ENCODE measurements around the gene CCDC175.

Gene CCDC175

DNA sequence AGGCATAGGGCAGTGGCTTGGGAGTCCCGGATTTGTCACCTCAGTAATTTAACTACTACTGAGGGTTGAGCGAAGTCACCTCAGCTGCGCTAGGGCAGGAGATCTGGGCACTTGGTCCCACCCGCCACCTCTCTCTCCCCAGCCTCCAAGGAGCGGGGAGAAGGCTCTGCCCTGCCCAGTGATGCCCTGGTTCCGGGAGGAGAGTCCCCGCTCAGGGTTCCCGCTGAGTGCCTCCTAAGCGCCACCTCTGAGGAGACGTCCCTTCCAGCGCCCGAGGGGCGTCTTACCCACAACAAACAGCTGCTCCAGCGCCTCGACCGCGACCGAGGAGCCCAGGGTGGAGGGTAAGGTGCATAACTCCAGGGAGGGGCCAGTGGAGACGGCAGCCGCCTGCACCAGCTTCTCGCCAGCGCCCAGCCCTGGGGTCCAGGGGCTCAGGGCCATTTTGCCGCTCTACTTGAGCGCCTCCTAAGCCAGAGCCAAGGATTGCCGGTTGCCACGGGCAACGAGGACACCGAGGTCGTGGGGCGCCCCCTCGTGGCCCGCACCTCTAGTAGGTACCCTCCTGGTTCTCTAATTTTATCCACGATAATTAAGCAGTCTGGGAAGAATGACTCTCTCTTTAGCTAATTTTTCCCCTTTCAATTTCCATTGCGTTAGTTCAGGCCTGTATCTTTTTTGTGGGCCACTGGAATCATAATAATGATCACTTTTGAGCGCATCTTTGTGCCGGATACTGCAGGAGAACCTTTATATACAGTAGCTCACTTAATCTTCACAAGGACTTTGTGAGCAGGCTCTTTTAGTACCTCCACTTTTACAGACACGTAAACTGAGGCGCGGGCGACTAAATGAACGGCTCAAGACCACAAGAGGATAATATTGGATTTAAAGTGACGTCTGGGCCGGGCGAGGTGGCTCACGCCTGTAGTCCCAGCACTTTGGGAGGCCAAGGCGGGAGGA lies at the start of gene CCDC175:
CCDC175 (minus strand) TSS at position 481 of the 963 bp plus-strand sequence; CDS start at position 444, 37 bp downstream.
- peak; percentile 64 to 80 for DNase-seq (ENCODE audit: low read depth in 2 of 2)

DNA sequence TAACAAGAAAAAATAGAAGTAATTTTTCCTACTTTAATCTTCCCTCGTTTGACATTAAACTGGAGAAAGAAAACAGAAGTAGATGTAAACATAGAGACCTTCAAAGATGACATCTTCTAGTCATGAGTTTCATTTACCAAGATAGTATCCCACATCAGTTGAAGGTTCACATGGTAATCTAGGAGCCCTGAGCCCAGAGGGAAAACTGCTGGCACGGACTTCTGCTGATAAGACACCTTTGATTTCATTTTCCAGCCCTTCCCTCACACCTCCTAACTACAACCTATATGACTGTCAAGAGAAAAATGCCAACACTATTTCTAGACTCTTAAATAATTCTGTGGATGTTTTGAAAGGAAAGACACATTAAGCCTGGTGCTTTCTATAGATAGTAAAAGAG lies 46.0 kb upstream of the CCDC175 start:
- DNase-seq (ENCODE audit: low read depth in 2 of 2): no peak

DNA sequence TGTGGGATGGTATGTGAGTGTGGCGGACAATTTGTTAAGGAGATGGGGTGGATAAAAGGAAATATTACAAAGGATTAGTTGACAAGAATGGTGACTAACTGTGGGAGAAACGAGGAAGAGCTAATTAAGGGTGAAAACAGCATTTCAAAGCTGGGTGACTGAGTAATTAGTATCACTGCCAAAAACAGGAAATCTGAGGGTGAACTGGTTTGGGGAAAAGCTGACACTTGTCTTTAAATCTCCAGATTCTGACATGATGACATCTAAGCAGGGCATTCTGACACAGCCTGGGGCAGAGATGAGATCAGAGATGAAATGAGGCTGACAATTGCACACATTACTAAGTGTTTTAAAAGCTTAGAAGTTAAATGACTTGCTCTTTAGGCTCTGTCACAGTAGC lies 42.4 kb upstream of the CCDC175 start:
- no peak for DNase-seq (ENCODE audit: low read depth in 2 of 2)

DNA sequence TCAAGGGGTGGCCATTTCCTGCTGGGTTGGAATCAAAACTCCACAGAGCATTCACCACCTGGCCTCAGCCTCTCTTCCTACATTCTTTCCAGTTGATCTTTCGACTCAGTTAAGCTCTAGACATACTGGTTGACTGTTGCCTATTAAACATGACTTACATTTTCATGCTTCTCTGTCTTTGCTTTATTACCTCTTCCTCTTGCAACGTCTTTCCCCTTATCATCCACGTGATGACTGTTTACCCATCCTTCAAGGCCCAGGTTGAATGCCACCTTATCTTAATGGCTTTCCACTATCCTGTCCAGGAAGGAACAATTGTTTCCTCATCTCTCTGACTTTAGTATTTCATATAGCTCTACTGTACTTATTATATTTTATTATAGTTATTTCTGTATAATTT lies 24.4 kb upstream of the CCDC175 start:
- DNase-seq (ENCODE audit: low read depth in 2 of 2): no peak

DNA sequence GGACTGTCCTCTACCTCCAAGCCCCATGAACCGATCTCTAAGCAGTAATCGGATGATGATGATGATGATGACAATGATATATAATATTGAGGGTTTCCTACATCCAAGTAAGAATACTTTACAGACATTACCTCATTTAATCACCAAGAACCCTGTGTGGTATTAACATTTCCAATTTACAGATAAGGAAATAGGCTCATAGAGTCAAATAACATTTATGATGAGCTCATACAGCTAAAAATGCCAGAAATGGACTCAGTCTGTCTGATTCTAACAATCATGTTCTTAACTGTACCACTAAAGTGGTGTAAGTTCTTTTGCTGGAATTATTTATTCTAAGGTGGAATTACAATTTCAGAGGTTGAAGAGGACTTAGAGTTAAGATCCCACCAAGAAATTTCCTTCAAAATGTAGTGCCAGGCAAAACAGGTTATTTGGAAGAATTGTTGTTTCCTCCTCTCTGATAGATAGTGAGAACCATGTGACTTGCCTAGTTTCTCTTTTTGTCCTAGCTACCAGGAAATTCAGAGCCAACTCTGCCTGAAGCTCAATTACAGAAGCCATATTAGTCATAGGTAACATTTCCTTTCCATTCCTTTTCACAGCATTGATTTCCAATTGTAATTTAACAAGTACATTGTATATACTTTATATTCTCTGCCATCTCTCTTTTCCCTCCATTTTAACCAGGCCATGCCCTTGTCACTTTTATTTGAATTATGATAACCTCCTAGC lies 23.8 kb upstream of the CCDC175 start:
- no peak for DNase-seq (ENCODE audit: low read depth in 2 of 2)

DNA sequence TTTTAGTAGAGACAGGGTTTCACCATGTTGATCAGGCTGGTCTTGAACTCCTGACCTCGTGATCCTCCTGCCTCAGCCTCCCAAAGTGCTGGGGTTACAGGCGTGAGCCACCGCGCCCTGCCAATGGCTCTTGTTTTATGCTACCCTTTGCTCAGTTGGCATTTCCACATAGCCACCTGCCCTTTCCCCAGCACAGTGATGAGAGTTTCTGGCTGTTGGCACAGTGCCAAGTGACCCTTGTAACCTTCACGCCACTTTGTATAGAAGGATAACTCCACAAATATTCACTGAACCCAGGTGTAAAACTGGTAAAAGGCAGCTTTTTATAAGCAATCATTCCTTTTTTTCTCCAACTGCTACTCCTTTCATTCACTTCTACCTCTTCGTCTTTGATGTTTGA lies 18.5 kb upstream of the CCDC175 start:
- no peak for DNase-seq (ENCODE audit: low read depth in 2 of 2)

DNA sequence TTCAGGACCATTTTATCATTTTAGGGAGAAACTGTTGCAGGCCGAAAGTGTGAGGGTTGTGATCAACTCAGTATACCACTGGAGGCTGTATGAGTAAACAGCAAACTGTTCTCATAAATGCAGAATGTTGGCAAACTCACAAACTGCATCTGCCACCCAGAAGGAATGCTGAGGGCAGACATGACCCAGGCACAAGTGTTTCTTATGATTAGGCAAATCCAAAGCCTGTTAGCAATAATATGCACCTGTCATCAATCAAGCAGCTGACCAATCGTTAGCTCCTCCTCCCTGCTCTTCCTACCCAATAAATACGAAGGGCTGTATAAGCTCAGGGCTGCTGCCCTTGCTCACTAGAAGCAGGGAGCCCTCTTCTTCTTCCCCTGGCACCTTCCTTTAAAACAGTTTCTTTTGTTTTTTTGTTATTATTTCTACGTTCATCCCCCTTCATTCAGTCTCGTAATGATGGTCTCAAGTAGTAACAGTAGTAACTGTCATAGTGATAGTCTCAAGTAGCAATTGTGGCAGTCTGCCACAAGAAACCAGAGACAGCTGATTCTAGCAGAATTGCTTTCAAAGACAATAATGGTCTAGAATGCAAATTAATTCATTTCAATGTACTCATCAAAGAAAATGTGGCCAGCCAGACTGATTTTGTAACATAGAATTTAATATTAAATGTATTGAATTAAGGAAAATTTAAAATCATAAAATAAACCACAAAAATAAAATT lies 15.2 kb upstream of the CCDC175 start:
- no peak for DNase-seq (ENCODE audit: low read depth in 2 of 2)

DNA sequence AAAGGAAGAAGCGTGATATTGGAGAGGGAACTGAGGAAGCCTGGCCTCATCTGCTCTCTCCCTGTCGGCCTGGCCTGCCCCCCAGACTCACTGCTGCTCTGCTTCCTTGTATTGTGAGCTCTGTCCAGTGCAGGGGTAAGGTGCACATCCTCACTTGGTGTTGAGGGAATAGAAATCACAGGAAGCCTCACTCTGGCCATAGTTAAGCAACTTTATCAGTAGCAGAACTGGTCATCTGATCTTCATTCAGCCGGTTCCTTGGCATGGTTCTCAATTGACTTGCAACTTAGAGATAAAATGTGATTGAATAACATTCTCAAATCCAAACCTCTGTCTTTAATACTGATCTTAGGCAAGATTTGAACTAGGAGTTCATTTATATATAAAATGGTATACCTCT lies 11.5 kb upstream of the CCDC175 start:
- DNase-seq (ENCODE audit: low read depth in 2 of 2): no peak

DNA sequence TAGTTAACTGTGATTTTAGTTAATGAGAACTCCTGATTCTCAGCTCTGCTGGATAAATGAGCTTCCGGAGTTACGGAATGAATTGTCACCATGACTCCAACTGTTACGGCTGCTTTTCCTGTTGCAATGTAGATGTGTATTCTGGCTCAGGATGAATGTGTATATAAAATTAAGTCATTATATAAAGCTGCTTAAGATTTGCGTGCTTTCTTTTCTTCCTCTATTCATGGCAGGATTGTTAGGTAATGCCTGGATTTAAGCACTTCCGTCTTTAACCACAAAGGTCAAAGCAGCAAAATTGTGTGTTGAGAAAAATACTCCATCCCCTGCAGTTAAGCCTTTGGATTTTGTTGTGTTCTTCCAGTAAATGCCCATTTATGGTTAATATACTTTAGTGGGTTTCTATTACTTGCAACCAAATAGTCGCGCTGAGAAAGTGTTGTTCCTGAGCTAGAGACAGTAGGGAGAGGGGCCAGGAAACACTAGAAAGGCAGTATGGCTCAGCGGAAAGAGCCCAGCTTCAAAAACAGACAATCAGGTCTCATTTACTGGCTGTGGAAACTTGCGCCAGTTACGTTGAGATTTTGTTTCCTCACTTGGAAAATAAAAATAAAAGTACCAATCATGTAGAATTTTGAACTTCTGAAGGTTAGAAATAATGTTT lies 9.4 kb upstream of the CCDC175 start:
- no peak for DNase-seq (ENCODE audit: low read depth in 2 of 2)

DNA sequence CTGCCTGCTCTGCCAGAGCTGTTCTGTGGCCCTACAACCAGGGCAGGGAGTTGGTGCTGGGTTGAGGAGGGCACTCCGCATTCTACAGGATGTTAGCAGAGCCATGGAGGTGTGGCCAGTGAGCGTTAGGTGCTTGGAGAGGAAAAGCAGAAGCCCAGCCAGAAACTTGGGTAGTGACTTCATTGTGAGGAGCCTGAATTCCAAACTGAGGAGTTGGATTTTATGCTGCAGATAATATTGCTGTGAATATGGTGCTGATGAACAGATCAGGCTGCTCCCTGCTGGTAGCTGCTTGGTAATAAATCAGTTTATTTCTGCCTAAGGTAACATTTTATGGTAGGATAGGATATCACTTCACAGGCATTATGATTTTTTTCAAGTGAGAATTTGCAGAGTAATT lies 7.1 kb upstream of the CCDC175 start:
- DNase-seq (ENCODE audit: low read depth in 2 of 2): no peak

DNA sequence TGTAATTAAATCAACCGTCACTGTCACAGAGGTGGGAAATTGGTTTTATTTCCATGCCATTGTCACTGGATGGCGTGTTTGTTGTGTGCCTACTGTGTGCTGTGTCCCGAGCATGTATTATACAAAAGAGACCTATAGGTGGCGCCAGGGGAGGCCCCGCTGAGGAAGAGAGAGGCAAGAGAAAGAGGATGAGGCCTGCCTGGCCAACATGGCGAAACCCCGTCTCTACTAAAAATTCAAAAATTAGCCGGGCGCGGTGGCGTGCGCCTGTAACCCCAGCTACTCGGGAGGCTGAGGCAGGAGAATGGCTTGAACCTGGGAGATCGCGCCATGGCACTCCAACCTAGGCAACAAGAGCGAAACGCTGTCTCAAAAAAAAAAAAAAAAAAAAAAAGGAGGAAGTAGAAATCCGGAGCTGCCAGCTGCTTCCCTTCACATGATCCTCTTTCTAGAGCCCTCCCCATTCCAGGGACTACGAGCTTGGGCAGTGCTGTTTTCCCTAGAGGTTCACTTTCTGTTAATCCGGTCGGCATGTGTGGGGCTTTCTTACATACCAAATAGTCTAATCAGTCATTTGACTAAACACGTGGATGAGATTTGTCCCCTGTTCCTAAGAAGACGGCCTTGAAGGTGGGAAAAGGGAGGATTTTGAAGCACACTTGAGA lies 6.4 kb upstream of the CCDC175 start:
- no peak for DNase-seq (ENCODE audit: low read depth in 2 of 2)

DNA sequence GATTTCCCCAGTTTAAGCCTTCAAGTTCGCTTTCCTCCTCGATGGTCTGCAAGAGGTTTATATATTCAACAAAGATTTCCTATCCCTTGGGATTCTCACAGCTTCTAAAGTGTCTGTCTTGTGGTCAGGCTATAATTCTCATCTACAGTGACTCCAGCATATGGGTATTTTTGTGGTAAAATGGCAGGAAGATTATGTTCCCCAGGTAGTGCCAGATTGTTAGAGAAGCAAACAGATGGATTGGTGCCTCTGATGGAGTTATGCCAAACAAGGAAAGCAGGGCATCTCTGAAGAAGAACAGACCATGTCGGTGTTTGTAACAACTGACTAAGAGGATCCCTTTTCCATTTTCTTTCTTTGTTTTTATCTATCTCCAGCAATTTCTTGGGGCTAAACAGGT lies 5.5 kb upstream of the CCDC175 start:
- DNase-seq (ENCODE audit: low read depth in 2 of 2): no peak

DNA sequence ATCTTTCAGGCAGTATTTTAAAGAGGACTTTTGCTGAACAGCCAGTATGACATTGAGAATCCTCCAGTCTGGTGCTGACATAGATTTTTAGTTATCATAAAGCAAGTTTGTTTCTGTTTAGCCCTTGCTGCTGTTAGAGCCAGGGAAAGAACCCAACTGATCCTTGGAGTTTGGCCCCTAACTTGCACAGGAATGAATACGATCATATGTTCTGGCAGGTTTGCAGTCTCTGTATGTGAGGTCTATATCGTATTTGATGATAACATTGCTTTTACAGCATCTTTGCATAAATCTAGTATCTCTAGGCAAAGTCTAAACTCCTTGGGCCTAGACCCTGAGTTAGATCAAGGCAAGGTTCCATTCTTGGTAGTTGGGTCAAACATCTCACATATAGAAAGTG lies 4.3 kb upstream of the CCDC175 start:
- DNase-seq (ENCODE audit: low read depth in 2 of 2): no peak

DNA sequence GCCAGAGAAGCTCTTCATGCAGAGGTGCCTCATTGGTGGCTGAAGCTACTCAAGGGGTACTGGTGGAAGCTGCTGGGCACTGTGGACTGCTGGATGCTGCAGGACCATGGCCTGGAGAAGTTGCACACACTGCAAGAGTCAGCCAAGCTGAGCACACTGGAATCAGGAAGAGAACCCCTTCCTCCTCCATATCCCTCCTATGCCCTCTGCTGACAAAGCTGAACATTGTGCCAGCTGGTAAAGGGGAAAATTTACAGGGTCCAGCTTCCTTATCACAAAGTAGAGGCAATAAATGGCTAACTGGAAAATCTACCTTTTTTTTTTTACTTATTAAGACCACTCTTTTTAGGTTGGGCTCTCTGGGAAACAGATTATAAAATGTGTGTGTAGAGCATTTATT lies 6.5 kb downstream of the CCDC175 start:
- no peak for DNase-seq (ENCODE audit: low read depth in 2 of 2)

DNA sequence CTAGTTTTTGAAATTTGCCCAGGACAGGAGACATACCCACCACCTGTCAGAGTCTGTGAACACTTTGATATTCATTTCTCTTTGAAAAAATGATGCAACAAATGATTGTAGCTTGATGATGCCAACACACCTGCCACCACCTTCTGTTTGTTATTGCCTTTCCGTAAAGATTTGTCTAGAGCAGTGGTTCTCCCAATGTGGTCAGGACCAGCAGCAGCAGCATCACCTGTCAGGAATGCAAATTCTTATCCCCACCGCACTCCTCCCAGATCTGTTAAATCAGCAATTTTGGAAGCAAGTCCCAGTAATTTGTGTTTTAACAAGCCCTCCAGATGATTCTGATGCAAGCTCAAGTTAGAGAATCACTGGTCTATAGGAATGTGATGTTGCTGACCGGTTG lies 9.9 kb downstream of the CCDC175 start:
- no peak for DNase-seq (ENCODE audit: low read depth in 2 of 2)

DNA sequence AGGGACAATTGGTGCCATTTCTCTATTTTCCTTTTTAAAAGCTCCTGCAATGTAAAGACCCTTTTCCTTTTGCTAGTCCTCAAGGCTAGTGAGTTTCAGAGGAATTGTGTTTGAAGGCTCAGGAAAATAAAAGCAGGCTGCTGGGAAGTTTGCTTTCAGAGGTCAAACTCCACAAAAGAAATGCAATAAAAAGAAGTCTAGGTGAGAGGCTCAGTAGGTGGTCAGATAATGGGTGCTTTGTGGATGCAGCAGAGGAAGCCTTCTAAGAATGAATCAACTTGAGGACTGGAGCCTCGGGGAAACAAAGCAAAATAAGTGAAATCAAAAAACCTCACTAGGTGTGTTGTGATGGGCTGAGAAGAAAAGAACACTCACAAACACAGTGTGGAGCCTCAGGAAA lies 10.3 kb downstream of the CCDC175 start:
- no peak for DNase-seq (ENCODE audit: low read depth in 2 of 2)

DNA sequence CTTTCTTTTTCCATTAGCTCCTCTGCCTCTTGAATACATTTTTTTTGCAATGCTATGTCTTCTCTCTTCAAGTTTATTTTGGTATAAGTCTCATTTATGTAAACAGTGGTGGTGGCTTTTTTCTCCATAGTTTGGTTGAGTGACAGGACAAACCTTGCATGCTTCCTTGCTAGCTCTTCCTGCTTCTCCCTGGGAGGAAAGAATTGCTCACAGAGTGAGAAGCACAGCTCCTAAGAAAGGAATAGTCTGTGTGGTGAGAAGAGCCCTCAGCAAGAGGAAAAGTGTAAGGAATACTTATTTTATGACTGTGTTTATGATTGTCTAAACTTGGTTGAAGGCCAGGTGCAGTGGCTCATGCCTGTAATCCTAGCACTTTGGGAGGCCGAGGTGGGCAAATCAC lies 11.5 kb downstream of the CCDC175 start:
- no peak for DNase-seq (ENCODE audit: low read depth in 2 of 2)

DNA sequence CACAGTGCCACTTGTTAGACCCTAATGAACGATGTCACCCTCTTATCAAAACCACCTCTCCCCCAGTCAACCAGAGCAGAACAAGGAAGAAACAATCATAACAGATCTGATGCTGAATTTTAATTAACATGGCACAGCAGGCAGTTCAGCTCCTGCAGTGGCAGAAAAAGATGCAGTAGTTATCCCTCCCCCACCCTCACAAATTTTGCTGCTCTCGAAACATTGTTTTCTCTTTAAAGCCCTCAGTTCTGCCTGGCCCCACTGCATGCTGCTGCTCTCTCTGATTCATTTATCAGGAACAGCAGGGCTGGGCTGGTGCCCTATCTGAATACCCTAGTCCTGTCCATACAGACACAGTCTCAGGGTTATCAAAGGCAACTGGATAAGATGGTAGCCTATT lies 12.2 kb downstream of the CCDC175 start:
- no peak for DNase-seq (ENCODE audit: low read depth in 2 of 2)

DNA sequence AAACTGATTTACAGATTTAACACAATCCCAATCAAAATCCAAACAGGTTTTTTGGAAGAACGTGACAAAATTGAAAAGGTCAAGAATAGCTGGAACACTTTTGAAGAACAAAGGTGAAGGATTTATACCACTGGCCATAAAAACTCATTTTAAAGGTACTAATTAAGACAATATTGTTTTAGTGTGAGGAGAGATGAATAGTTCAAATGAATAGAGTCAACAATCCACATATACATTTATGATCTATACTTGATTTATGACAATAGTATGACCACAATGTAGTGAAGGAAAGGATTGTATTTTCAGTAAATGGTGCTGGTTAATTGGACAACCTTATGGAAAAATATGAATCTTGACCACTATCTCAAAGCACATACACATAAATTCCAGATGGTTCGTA lies 29.3 kb downstream of the CCDC175 start:
- DNase-seq (ENCODE audit: low read depth in 2 of 2): no peak

DNA sequence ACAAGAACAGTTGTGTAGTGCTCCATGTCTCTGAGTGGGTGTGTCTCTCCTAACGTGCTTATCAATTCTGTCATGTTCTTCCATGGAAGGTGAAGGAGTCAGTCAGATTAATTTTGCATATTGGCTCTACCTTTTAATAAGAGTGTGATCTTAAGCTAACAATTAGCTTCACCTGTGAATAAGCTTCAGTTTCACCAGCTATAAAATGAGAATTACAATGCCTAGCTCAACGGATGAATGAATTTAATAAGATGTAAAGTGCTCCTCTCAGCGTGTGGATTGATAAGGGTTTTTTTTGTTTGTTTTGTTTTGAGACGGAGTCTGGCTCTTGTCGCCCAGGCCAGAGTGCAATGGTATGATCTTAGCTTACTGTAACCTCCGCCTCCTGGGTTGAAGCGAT lies 32.7 kb downstream of the CCDC175 start:
- no peak for DNase-seq (ENCODE audit: low read depth in 2 of 2)

DNA sequence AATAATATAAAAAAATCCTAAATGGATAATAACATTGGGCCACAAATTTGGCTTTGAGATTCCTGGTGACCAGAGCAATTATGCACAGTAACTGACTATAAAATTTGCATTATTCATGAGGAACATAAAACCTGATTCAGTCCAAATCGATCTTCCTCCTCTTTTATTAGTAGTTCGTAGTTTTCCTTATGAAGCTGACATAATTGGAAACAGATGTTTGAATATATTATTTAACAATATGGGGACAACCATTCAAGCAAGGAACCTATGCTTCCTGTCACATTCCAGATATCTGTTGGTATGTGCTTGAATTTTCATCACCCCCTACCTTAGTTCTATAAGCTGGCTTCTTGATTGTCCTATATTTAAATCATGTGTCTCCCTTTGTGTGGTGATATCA lies 34.9 kb downstream of the CCDC175 start:
- DNase-seq (ENCODE audit: low read depth in 2 of 2): no peak
